GM18508 (cell line): Measurements from ENCODE around the gene ABHD3.
A peak's percentile ranks its signal among the peaks of the same experiment; 100 is the strongest.
"Not testable (repeated sequence)": the region's sequence is repeated elsewhere in the genome, so short reads cannot be mapped to it uniquely, and the experiment has no call there.

Experiments
- ATAC-seq: cut with Tn5 transposase; IDR thresholded peaks from one replicate; pipeline ENCODE4 v1.9.1; 2021; ENCODE audit warnings: moderate number of reproducible peaks; ENCODE audit not compliant: insufficient read depth, unreplicated experiment

The ABHD3 gene

DNA sequence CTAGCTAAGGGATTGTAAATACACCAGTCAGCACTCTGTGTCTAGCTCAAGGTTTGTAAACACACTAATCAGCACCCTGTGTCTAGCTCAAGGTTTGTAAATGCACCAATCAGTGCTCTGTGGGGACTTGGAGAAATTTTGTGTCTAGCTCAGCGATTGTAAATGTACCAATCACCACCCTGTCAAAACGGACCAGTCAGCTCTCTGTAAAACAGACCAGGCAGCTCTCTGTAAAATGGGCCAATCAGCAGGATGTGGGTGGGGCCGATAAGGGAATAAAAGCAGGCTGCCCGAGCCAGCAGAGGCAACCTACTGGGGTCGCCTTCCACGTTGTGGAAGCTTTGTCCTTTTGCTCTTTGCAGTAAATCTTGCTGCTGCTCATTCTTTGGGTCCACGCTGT lies 2.6 kb upstream of the ABHD3 start:
- not testable (repeated sequence) for ATAC-seq

GRCh38 chr18:21706386-21706865 lies 1.9 kb upstream of the ABHD3 start:
- ATAC-seq, result no peak

DNA sequence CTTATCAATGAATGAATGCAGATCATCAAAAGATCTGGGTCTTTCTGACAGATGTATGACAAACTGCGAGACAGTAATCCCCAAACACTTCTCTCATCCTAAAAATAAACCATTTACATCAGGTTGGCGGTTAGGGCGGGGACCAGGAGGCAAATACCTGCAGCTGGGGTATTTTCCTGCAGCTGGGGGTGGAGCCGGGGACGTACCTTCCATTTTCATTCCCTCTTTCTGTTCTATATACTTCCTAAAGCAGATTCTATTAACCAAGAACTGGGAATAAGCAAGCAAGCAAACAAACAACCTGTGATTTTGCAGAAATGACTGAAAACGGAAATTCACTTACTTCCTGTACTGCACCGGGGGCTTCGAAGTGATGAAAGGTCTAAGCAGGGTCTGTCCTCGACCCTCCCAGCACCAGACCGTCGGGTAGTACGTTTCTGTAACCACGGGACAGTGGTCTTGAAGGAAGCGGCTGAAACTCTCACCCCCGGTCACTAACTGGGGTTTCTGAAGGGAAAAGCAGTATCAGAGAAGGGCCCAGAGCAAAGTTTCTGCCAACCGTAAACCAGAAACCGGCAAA lies 1.2 kb downstream of the ABHD3 start:
- ATAC-seq, result no peak

- ATAC-seq, result no peak
These were observed 2.0 kb downstream of the ABHD3 start for GRCh38 chr18:21702602-21703001.

- ATAC-seq, result no peak
These were observed 3.0 kb downstream of the ABHD3 start for GRCh38 chr18:21701621-21702020.

DNA sequence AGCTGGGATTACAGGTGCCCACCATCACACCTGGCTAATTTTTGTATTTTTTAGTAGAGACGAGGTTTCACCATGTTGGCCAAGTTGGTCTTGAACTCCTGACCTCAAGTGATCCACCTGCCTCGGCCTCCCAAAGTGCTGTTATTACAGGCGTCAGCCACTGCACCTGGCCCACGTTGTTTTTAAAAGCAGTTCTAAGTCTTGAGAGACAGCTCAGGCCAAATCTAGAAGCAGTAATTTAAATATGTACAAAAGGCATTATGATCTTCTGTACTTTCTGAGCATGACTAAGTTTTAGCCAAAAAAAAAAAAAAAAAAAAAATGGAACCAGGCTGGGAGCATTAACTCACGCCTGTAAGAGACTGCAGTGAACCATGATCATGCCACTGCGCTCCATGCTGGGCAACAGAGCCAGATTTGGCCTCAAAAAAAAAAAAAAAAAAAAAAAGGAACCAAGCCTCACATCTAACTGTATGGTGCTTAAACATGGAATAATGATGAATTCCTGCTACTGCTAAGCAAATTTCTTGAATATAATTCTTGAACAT lies 4.0 kb downstream of the ABHD3 start:
- no peak for ATAC-seq

DNA sequence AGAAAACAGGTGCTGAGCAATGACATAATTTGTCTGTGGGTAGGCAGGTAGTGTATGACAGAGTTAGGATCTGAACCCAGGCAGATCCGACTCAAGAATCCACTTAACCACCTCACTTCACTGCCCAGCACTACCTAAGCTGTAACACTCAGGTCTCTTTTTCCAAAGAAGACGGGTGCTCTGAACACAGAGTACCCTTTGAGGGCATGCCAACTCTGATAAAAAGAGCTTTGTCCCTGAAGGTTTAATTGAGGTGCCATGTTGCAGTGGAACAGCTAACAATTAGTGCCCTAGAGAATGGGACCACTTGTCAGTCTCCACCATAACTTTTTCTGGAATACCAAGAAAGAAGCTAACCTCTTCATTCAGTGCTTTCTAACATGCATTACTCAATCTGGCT lies 11.3 kb downstream of the ABHD3 start:
- no peak for ATAC-seq

DNA sequence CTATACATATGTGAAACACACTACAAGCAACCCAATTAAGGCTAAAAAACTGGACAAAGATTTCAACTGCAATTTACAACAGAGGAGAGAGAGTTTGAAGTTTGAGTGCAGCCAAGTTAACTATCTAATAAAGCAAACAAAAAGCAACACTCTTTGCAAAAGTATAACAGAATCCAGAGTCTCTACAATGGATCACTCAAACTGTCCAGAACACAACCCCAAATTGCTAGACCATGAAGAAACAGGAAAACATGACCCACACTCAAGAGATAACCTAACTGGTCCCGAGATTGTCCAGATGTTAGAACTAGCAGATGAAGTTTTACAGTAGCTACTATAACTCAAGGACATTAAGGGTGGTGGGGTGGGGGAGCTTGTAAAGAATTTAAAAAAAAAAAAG lies 14.8 kb downstream of the ABHD3 start:
- ATAC-seq, result no peak

DNA sequence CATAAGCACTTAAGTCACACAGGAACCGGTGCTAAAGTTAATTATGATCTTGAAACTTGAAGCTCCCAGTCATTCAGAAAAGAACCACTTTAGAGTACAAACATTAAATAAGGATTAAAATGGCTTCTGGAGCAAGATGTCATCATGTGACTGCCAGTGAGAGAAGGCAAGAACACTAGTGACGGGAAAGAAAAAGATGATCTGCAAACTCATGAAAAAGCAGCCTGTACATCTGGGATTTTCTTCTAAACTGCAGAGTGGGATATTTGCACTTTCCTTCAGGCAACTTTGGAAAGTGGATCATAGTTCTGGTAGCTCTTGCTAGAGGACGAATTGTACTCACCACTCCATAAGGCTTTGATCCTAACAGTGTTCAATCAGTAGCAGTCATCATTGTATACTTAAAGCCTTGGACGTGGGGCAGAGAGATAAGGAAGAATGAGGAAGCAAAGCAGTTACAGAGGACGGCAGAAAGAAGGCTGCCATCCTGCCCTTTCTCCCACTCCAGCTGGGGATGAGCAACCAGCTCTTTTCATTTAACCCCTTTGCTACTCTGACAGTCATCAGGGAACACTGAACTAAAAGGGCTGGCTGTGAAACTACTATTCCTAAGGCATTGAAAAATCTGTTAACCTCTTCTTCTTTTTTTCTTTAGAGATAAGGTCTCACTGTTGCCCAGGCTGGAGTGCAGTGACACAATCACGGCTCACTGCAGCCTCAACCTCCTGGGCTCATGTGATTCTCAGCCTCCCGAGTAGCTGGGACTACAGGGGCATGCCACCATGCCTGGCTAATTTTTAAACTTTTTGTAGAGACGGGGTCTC lies 18.1 kb downstream of the ABHD3 start:
- no peak for ATAC-seq

DNA sequence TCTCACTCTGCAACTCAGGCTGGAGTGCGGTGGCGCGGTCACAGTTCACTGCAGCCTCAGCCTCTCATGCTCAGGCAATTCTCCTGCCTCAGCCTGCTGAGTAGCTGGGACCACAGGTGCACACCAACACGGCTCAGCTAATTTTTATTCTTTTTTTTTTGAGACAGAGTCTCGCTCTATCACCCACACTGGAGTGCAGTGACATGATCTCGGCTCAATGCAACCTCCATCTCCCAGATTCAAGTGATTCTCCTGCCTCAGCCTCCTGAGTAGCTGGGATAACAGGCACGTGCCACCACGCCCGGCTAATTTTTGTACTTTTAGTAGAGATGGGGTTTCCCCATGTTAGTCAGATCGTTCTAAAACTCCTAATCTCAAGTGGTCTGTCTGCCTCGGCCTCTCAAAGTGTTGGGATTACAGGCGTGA lies 19.0 kb downstream of the ABHD3 start:
- ATAC-seq, result peak; percentile 40

DNA sequence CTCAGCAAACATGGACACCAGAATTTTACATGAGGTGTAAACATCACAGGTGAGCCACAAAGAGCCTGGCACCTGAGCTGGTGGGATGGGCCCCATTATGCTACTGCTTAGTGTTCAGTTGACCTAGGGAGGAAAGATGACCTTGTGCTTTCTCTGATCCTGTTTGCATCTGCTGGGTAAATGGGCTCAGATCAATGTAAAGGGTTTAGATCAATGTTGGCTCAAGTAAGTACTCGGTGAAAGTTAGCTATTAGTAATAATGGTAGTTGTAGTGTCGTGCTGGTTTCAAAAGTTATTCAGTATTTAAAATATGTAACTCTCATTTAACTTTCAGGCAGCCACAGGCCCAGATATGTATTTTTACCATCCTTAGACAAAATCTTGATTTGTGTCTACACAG lies 19.8 kb downstream of the ABHD3 start:
- peak; percentile 42 for ATAC-seq

GRCh38 chr18:21682371-21683051 lies 22.1 kb downstream of the ABHD3 start:
- ATAC-seq, result no peak

DNA sequence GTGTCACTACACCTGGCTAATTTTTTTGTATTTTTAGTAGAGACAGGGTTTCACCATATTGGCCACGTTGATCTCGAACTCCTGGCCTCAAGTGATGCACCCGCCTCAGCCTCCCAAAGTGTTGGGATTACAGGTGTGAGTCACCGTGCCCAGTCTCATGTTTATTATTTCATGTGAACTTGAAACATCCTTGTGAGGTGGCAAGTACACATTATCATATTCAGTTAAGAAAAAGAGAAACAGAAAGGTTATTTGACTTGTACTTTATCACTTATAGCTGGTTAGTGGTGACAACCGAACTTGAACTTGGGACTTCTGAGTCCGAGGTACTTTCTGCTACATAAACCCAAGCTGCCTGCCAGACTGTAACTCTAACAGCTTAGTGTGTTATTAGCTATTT lies 24.4 kb downstream of the ABHD3 start:
- ATAC-seq, result no peak

DNA sequence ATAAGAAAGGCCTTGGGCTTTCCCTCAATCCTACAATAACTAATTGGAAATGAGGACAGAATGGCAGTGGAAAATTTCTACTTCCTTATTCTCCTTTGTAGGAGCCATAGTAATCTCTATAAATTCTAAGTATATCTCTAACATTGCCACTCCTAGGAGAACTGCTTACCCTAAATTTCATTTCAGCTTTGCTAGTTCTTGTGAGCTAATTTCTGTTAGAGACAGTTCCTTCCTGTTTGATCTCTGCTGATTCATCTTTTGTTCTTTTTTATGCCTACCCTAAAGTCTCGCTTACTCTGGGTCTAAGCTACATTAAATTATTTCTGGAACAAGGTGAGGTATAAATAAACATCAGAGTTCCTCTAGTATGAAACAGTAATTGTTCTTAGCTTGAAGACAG lies 25.7 kb downstream of the ABHD3 start:
- ATAC-seq, result no peak

DNA sequence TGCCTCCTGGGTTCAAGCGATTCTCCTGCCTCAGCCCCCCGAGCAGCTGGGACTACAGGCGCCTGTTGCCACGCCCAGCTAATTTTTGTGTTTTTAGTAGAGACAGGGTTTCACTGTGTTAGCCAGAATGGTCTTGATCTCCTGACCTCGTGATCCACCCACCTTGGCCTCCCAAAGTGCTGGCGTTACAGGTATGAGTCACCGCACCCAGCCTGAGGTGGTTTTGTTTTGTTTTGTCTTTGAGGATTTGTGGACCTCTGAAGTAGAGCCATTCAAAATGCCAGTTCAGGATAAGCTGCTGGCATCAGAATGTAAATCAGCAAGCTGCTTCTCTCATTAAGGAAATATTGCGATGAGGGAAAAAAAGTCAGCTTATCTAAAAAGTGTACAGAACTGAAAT lies 29.2 kb downstream of the ABHD3 start:
- not testable (repeated sequence) for ATAC-seq

DNA sequence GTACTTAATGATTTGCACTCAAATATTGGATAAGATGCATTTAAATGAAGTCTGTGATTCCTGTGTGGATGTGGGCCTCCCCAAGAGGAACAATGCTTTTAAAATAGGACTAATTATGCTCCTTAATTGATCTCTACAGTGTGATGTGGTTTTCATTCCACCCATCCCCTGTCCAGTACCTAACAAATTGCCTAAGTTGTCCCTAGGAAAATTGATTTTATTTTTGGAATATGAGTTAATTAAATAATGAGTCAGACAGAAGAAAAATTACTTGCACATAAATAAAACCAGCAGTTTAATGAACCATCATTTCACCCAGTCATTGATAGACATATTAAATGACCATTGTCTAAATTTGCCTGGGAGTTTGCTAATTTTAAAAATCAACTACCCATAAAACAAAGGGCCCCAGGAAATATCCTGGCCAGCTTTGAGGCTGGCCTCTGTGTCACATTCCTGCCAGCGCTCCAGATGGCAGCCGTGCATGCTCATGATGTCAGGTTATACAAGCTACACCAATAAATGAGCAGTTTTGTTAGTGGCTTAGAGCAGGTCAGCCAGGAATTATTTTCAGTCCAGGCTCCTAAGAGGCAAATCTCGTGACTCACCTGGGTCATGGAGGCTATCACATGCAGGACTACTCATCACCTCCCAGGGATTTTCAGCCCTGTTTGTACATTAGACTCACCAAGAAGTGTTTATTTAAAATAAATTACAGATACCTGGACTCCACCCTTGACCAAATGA lies 31.9 kb downstream of the ABHD3 start:
- ATAC-seq, result no peak

- ATAC-seq, result no peak
These were observed 34.8 kb downstream of the ABHD3 start for GRCh38 chr18:21669736-21670285.

DNA sequence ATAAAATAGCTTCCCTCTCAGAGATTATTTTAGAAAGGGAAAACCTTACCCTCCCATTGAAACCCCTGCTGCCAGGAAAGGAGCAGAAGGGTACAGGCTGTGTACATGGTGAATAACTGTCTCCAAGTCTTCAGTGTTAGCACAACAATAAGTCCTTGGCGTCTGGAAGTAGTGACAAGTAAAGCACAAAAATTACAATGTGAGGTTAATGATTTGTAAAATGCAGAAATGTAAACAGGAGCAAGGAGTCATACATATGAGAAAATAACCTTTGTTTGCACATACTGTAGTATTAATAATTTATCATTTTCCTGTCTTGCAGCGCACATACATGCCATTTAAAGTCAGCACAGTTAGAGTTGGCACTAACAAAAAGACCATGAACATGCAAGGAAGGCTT lies 40.5 kb downstream of the ABHD3 start:
- no peak for ATAC-seq

DNA sequence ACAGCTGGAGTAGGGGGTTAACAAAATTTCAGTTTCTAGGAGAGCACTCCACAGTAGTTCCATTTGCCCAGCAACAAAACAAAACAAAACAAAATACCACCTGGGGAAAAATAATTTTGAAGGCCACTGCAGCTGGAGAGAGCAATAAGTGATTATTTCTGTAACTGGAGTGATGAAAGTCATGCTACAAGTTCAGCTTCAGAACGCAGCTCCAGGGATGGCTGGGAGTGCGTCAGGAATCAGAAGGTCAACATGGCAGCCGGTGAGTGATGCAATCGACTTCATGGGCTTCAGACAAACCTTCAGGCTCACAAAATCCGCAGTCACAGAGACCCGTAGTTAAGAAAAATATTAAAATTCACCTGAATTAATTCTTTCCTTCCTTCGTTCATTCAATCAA lies 41.0 kb downstream of the ABHD3 start:
- ATAC-seq, result no peak

- no peak for ATAC-seq
These were observed 42.0 kb downstream of the ABHD3 start for GRCh38 chr18:21662581-21662980.
